Measurements from ENCODE around the gene BMERB1.

The BMERB1 gene

GRCh38 chr16:15609286-15609649 lies 174.9 kb downstream of the BMERB1 start:
- in situ Hi-C loops (cut with HindIII; ENCODE audit: low sequenced_read_pairs) = no loop called here
- TF ChIP-seq CTCF (IDR thresholded peaks at IDR 0.05; ENCODE audit: low read depth, low read length, missing control alignments) = no peak
- DNase-seq (ENCODE audit: low read depth) = no peak
- H3K4me3 ChIP-seq (ENCODE audit: low read depth, low read length) = no peak overlapping the region

- TF ChIP-seq CTCF (IDR thresholded peaks at IDR 0.05; ENCODE audit: low read depth, low read length, missing control alignments) = no peak
- H3K4me3 ChIP-seq (ENCODE audit: low read depth, low read length) = no peak overlapping the region
- DNase-seq (ENCODE audit: low read depth) = no peak
- in situ Hi-C loops (cut with HindIII; ENCODE audit: low sequenced_read_pairs) = no loop called here
Observed at GRCh38 chr16:15610369-15610871, 176.0 kb downstream of the BMERB1 start.

GRCh38 chr16:15611610-15612009 lies 177.2 kb downstream of the BMERB1 start:
- in situ Hi-C loops (cut with HindIII; ENCODE audit: low sequenced_read_pairs) = no loop called here
- DNase-seq (ENCODE audit: low read depth) = no peak
- H3K4me3 ChIP-seq (ENCODE audit: low read depth, low read length) = no peak overlapping the region
- TF ChIP-seq CTCF (IDR thresholded peaks at IDR 0.05; ENCODE audit: low read depth, low read length, missing control alignments) = no peak

- in situ Hi-C loops (cut with HindIII; ENCODE audit: low sequenced_read_pairs) = no loop called here
- no peak for DNase-seq (ENCODE audit: low read depth)
- H3K4me3 ChIP-seq (ENCODE audit: low read depth, low read length) = no peak overlapping the region
- no peak for TF ChIP-seq CTCF (IDR thresholded peaks at IDR 0.05; ENCODE audit: low read depth, low read length, missing control alignments)
Observed at GRCh38 chr16:15613676-15614075, 179.3 kb downstream of the BMERB1 start.

- in situ Hi-C loops (cut with HindIII; ENCODE audit: low sequenced_read_pairs) = no loop called here
- H3K4me3 ChIP-seq (ENCODE audit: low read depth, low read length) = no peak overlapping the region
- TF ChIP-seq CTCF (IDR thresholded peaks at IDR 0.05; ENCODE audit: low read depth, low read length, missing control alignments) = no peak
- DNase-seq (ENCODE audit: low read depth) = no peak
Observed at GRCh38 chr16:15616012-15616411, 181.6 kb downstream of the BMERB1 start.

GRCh38 chr16:15616475-15617165 lies 182.2 kb downstream of the BMERB1 start:
- TF ChIP-seq CTCF (IDR thresholded peaks at IDR 0.05; ENCODE audit: low read depth, low read length, missing control alignments) = no peak
- in situ Hi-C loops (cut with HindIII; ENCODE audit: low sequenced_read_pairs) = no loop called here
- H3K4me3 ChIP-seq (ENCODE audit: low read depth, low read length) = no peak overlapping the region
- no peak for DNase-seq (ENCODE audit: low read depth)
